Breast epithelium (tissue), 3 donors: ENCODE measurements around the gene PCDH9.

Source experiments
- POLR2AphosphoS5 ChIP-seq, 3 donors: sonication (generic); formaldehyde crosslinking; IDR thresholded peaks; one replicate each; pipeline ENCODE4 v1.6.1; 2017; ENCODE audit warnings: antibody characterized with exemption in 3 of 3
- TF ChIP-seq, protein P1 (sequence below), 3 donors: fragments of 450-650 bp; IDR thresholded peaks; one replicate each; pipeline ENCODE4 v1.5.1; 2016 to 2017; ENCODE audit warnings: antibody characterized with exemption in 3 of 3, mild to moderate bottlenecking in 3 of 3, moderate library complexity in 3 of 3

DNA sequence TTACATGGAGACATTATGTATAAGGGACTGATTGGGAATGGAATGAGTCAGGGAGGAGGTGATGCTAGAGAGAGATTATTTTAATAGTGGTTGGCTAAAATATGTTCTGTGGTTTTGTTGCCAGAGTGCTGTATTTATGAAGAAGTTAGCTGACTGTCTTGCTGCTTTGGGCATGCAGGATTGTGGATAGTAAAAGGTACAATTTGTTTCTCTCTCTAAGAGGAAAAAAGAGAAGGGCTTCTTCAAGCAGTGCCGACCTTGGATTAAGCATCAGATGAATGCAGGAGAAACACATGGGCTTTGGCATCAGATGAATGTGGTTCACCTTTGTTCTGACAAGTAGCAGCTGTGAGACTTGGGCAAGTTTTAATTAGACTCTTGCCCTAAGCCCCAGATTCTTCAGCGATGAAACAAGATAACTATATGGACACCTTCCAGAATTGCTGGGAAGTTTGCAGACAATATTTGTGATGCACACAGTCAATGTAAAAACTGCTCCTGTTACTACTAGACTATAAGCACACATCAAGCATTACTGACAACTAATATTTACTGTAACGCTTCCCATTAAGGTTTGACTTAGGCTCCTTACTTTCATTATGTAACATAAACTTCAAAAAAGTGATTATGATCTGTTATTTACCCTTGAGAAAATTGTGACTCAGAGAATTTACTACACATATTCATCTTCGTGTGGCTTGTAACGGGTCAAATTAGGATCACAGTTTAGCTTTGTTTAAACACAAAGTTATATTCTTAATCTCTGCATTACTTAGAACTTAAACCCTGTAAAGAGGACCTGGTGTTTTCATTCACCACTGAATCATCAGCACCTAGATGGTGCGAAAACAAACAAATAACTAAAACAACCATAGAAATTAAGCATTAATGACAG, 824.0 kb downstream of the PCDH9 start:
- no peak for TF ChIP-seq POLR2AphosphoS5 (IDR thresholded peaks at IDR 0.05)
- TF ChIP-seq, protein P1, sequence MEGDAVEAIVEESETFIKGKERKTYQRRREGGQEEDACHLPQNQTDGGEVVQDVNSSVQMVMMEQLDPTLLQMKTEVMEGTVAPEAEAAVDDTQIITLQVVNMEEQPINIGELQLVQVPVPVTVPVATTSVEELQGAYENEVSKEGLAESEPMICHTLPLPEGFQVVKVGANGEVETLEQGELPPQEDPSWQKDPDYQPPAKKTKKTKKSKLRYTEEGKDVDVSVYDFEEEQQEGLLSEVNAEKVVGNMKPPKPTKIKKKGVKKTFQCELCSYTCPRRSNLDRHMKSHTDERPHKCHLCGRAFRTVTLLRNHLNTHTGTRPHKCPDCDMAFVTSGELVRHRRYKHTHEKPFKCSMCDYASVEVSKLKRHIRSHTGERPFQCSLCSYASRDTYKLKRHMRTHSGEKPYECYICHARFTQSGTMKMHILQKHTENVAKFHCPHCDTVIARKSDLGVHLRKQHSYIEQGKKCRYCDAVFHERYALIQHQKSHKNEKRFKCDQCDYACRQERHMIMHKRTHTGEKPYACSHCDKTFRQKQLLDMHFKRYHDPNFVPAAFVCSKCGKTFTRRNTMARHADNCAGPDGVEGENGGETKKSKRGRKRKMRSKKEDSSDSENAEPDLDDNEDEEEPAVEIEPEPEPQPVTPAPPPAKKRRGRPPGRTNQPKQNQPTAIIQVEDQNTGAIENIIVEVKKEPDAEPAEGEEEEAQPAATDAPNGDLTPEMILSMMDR (IDR thresholded peaks at IDR 0.05): no peak
